Gastroesophageal sphincter (tissue), 3 donors: ENCODE measurements around the gene ZBTB25.

Experiments used
- POLR2AphosphoS5 ChIP-seq: sonication (generic); formaldehyde crosslinking; IDR thresholded peaks from one replicate; pipeline ENCODE4 v1.6.1; 2017; ENCODE audit warnings: antibody characterized with exemption
- TF ChIP-seq, protein P1 (sequence below), 4 experiments: fragments of 200-600 bp in 2 of 4; fragments of 450-650 bp in 2 of 4; sonication (generic) in 1 of 4; IDR thresholded peaks; one replicate each; pipeline ENCODE4 v1.5.1; 2017 to 2019; ENCODE audit warnings: antibody characterized with exemption in 4 of 4, mild to moderate bottlenecking in 2 of 4, moderate library complexity in 2 of 4

- TF ChIP-seq, protein P1, sequence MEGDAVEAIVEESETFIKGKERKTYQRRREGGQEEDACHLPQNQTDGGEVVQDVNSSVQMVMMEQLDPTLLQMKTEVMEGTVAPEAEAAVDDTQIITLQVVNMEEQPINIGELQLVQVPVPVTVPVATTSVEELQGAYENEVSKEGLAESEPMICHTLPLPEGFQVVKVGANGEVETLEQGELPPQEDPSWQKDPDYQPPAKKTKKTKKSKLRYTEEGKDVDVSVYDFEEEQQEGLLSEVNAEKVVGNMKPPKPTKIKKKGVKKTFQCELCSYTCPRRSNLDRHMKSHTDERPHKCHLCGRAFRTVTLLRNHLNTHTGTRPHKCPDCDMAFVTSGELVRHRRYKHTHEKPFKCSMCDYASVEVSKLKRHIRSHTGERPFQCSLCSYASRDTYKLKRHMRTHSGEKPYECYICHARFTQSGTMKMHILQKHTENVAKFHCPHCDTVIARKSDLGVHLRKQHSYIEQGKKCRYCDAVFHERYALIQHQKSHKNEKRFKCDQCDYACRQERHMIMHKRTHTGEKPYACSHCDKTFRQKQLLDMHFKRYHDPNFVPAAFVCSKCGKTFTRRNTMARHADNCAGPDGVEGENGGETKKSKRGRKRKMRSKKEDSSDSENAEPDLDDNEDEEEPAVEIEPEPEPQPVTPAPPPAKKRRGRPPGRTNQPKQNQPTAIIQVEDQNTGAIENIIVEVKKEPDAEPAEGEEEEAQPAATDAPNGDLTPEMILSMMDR (IDR thresholded peaks at IDR 0.05), result no peak
- TF ChIP-seq POLR2AphosphoS5, result no peak
Measured at GRCh38 chr14:64502887-64503433, 678 bp downstream of the ZBTB25 start.
